Caco-2 (cell line): ENCODE results near the gene GAS2L2. TPM values are rescaled to one million over a fixed set of nuclear protein-coding genes. Genes with fewer than 3 reads are reported as not detected.
"Not testable (repeated sequence)": the region's sequence is repeated elsewhere in the genome, so short reads cannot be mapped to it uniquely, and the experiment has no call there.

ENCODE experiments used
- BruUV-seq: library from RNA; stranded (reverse); fragments of 400-500 nt; replicated peaks from 2 replicates; lab custom pipeline; 2021; lab: Mats Ljungman, UMichigan
- CTCF ChIA-PET: fragments of 300-600 bp; sonication (Branson Sonifier 250); formaldehyde crosslinking; loops from one replicate; lab custom pipeline; 2022; ENCODE audit warnings: antibody characterized with exemption; lab: Charles Lee
- POLR2A ChIA-PET: fragments of 300-600 bp; sonication (Branson Sonifier 250); formaldehyde crosslinking; loops from one replicate; lab custom pipeline; 2022; ENCODE audit warnings: antibody characterized with exemption; lab: Charles Lee
- DNase-seq, 2 experiments: peaks; one replicate each; pipeline versions ENCODE4 v3.0.0 to v3.0.0-alpha.2; 2020 to 2022
- H3K27me3 ChIP-seq: replicated peaks from 2 replicates; pipeline ENCODE4 v1.6.0; 2011; ENCODE audit warnings: low read length; ENCODE audit not compliant: control insufficient read depth, insufficient read depth
- H3K36me3 ChIP-seq: 2 replicates; pipeline ENCODE4 v1.5.1; 2011; ENCODE audit warnings: low read length; ENCODE audit not compliant: control insufficient read depth, insufficient read depth
- H3K4me1 ChIP-seq: fragments of 250-450 bp; sonication (Bioruptor Pico); 2 replicates; pipeline ENCODE4 v1.5.1; 2020; ENCODE audit warnings: mild to moderate bottlenecking
- H3K4me3 ChIP-seq: 2 replicates; pipeline ENCODE4 v1.5.1; 2011; ENCODE audit warnings: low read depth, mild to moderate bottlenecking, control low read depth, low read length
- H3K9me3 ChIP-seq: fragments of 250-450 bp; sonication (Bioruptor Pico); 2 replicates; pipeline ENCODE4 v1.5.1; 2020; ENCODE audit warnings: mild to moderate bottlenecking, moderate library complexity
- H3K27ac Mint-ChIP-seq: one replicate; pipeline ENCODE4 v1.8.0; 2022; ENCODE audit warnings: mixed read lengths; ENCODE audit not compliant: unreplicated experiment
- H3K27me3 Mint-ChIP-seq: one replicate; pipeline ENCODE4 v1.8.0; 2022; ENCODE audit warnings: mixed read lengths; ENCODE audit not compliant: insufficient read depth, unreplicated experiment
- H3K36me3 Mint-ChIP-seq: one replicate; pipeline ENCODE4 v1.8.0; 2022; ENCODE audit warnings: mild to moderate bottlenecking, mixed read lengths; ENCODE audit not compliant: insufficient read depth, unreplicated experiment
- H3K4me1 Mint-ChIP-seq: one replicate; pipeline ENCODE4 v1.8.0; 2022; ENCODE audit warnings: low read depth, mixed read lengths; ENCODE audit not compliant: unreplicated experiment
- H3K4me3 Mint-ChIP-seq: one replicate; pipeline ENCODE4 v1.8.0; 2022; ENCODE audit warnings: mild to moderate bottlenecking, moderate library complexity, mixed read lengths; ENCODE audit not compliant: unreplicated experiment
- H3K9me3 Mint-ChIP-seq: one replicate; pipeline ENCODE4 v1.8.0; 2022; ENCODE audit warnings: mixed read lengths; ENCODE audit not compliant: unreplicated experiment
- intact Hi-C: fragments of 100-400 bp; cut with micrococcal nuclease; formaldehyde crosslinking; loops from one replicate; pipeline ENCODE4 v1.10.0; 2022; ENCODE audit not compliant: unreplicated experiment
- total RNA-seq: library from RNA; stranded (reverse); gene quantifications from 2 replicates; pipeline ENCODE4 v1.2.3, GENCODE V29; 2022
- TF ChIP-seq, protein P1 (sequence below), 2 experiments: fragments of 200-600 bp in 1 of 2; IDR thresholded peaks; 1 replicate in 1 of 2; 2 replicates in 1 of 2; pipeline versions ENCODE4 v1.5.1 to v1.8.0; 2011 to 2022; ENCODE audit warnings: antibody characterized with exemption in 1 of 2, control low read depth in 1 of 2, inconsistent platforms in 1 of 2, low read depth in 1 of 2, low read length in 1 of 2, mild to moderate bottlenecking in 1 of 2, moderate library complexity in 1 of 2; ENCODE audit not compliant: insufficient read depth in 1 of 2, severe bottlenecking in 1 of 2, unreplicated experiment in 1 of 2

Gene GAS2L2
- total RNA-seq, 1 experiment from 2014 or later = not detected

DNA sequence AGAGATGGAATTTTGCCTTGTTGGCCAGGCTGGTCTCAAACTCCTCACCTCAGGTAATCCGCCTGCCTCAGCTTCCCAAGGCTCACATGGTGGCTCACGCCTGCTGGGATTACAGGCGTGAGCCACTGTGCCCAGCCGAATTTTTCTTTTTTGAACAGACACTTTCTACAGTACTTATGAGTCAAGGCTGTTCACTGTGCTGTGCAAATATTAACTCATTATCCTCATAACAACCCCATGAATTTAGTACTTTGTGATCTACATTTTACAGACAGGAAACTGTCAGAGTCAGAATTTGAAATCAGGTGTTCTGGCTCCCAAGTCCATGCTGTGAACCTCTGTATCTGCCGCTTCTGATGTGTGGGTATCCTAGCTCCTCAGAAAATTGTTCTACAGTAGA lies 47.3 kb downstream of the GAS2L2 start:
- Histone ChIP-seq H3K9me3 (no peaks in the 10 kb centered on the region), H3K27me3 (no peaks in the 10 kb centered on the region), H3K4me3 (no peak overlapping the region), H3K36me3 (no peaks in the 10 kb centered on the region), H3K4me1 (no peaks in the 10 kb centered on the region)
- ChIA-PET POLR2A (no interaction called here), CTCF (interaction anchor here (0.6 kb wide), 1 partner anchor 116 kb away, joined by 4 read pairs; no protein-coding TSS in a partner anchor)
- Mint-ChIP-seq H3K27me3 (no peaks in the 10 kb centered on the region), H3K27ac (no peak overlapping the region), H3K4me3 (no peak overlapping the region), H3K36me3 (peaks cover 52% of the 10 kb centered on the region), H3K9me3 (no peaks in the 10 kb centered on the region), H3K4me1 (no peaks in the 10 kb centered on the region)
- TF ChIP-seq, protein P1, sequence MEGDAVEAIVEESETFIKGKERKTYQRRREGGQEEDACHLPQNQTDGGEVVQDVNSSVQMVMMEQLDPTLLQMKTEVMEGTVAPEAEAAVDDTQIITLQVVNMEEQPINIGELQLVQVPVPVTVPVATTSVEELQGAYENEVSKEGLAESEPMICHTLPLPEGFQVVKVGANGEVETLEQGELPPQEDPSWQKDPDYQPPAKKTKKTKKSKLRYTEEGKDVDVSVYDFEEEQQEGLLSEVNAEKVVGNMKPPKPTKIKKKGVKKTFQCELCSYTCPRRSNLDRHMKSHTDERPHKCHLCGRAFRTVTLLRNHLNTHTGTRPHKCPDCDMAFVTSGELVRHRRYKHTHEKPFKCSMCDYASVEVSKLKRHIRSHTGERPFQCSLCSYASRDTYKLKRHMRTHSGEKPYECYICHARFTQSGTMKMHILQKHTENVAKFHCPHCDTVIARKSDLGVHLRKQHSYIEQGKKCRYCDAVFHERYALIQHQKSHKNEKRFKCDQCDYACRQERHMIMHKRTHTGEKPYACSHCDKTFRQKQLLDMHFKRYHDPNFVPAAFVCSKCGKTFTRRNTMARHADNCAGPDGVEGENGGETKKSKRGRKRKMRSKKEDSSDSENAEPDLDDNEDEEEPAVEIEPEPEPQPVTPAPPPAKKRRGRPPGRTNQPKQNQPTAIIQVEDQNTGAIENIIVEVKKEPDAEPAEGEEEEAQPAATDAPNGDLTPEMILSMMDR (IDR thresholded peaks at IDR 0.05; ENCODE audit: insufficient read depth in 1 of 2, low read depth in 1 of 2, low read length in 1 of 2, severe bottlenecking in 1 of 2, unreplicated experiment in 1 of 2) = no peak
- intact Hi-C loops = no loop called here
- BruUV-seq = no TSS peak
- no peak for DNase-seq

- Histone ChIP-seq H3K27me3 (no peaks in the 10 kb centered on the region), H3K36me3 (no peaks in the 10 kb centered on the region), H3K9me3 (no peaks in the 10 kb centered on the region), H3K4me1 (no peaks in the 10 kb centered on the region), H3K4me3 (no peak overlapping the region)
- Mint-ChIP-seq H3K27me3 (no peaks in the 10 kb centered on the region), H3K27ac (no peak overlapping the region), H3K9me3 (no peaks in the 10 kb centered on the region), H3K4me3 (no peak overlapping the region), H3K36me3 (peaks cover 48% of the 10 kb centered on the region), H3K4me1 (no peaks in the 10 kb centered on the region)
- BruUV-seq = no TSS peak
- POLR2A ChIA-PET = no interaction called here
- intact Hi-C loops = no loop called here
- CTCF ChIA-PET = interaction anchor here (0.6 kb wide), 1 partner anchor 116 kb away, joined by 4 read pairs; no protein-coding TSS in a partner anchor
- TF ChIP-seq, protein P1 (IDR thresholded peaks at IDR 0.05; ENCODE audit: insufficient read depth in 1 of 2, low read depth in 1 of 2, low read length in 1 of 2, severe bottlenecking in 1 of 2, unreplicated experiment in 1 of 2) = no peak
- no peak for DNase-seq
Observed at GRCh38 chr17:35705230-35705629, 47.8 kb downstream of the GAS2L2 start.

GRCh38 chr17:35703308-35703707 lies 49.7 kb downstream of the GAS2L2 start:
- DNase-seq, BruUV-seq, H3K4me1 ChIP-seq, POLR2A ChIA-PET, H3K9me3 ChIP-seq, CTCF ChIA-PET, intact Hi-C loops, H3K9me3 Mint-ChIP-seq, H3K27me3 Mint-ChIP-seq, H3K36me3 ChIP-seq, H3K4me3 Mint-ChIP-seq, H3K27ac Mint-ChIP-seq, H3K4me1 Mint-ChIP-seq, H3K4me3 ChIP-seq, H3K27me3 ChIP-seq: not testable (repeated sequence)
- H3K36me3 Mint-ChIP-seq = peaks cover 34% of the 10 kb centered on the region

DNA sequence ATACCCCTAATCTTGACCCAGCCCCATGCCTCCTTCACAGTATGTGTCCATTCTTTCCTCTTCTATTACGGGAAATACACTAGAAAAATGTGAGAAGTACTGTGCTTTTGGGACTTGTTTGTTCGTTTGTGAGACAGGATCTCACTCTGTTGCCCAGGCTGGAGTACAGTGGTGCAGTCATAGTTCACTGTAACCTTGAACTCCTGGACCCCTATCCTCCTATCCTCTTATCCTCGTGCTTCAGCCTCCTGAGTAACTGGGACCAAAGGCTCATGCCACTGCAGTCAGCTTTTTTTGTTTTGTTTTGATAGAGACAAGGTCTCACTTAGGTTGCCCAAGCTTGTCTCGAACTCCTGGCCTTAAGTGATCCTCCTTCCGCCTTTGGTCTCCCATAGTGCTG lies 51.5 kb downstream of the GAS2L2 start:
- no peaks in the 10 kb centered on the region for H3K27me3 ChIP-seq
- CTCF ChIA-PET = no interaction called here
- no peaks in the 10 kb centered on the region for H3K9me3 Mint-ChIP-seq

More for the DNA sequence above, 51.5 kb downstream of the GAS2L2 start:
- H3K27me3 Mint-ChIP-seq = no peaks in the 10 kb centered on the region
- H3K27ac Mint-ChIP-seq = no peak overlapping the region
- no peaks in the 10 kb centered on the region for H3K4me1 Mint-ChIP-seq
- H3K36me3 Mint-ChIP-seq = peaks cover 30% of the 10 kb centered on the region
- intact Hi-C loops = no loop called here
- Histone ChIP-seq H3K4me1 (no peaks in the 10 kb centered on the region), H3K4me3 (no peak overlapping the region), H3K9me3 (no peaks in the 10 kb centered on the region), H3K36me3 (no peaks in the 10 kb centered on the region)
- DNase-seq = no peak
- TF ChIP-seq, protein P1 (IDR thresholded peaks at IDR 0.05; ENCODE audit: insufficient read depth in 1 of 2, low read depth in 1 of 2, low read length in 1 of 2, severe bottlenecking in 1 of 2, unreplicated experiment in 1 of 2) = no peak
- BruUV-seq = no TSS peak
- POLR2A ChIA-PET = no interaction called here
- H3K4me3 Mint-ChIP-seq = no peak overlapping the region
